Measurements from ENCODE around the gene ATG9A.

The ATG9A gene

DNA sequence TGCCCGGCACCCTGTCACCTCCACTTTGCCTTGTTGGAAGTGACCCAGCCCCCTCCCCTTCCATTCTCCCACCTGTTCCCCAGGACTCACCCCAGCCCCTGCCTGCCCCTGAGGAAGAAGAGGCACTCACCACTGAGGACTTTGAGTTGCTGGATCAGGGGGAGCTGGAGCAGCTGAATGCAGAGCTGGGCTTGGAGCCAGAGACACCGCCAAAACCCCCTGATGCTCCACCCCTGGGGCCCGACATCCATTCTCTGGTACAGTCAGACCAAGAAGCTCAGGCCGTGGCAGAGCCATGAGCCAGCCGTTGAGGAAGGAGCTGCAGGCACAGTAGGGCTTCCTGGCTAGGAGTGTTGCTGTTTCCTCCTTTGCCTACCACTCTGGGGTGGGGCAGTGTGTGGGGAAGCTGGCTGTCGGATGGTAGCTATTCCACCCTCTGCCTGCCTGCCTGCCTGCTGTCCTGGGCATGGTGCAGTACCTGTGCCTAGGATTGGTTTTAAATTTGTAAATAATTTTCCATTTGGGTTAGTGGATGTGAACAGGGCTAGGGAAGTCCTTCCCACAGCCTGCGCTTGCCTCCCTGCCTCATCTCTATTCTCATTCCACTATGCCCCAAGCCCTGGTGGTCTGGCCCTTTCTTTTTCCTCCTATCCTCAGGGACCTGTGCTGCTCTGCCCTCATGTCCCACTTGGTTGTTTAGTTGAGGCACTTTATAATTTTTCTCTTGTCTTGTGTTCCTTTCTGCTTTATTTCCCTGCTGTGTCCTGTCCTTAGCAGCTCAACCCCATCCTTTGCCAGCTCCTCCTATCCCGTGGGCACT is 46.9 kb downstream of the ATG9A start:
- H3K36me3 ChIP-seq (ENCODE audit: control insufficient read depth in 2 of 2, insufficient read depth in 1 of 2, low read length in 2 of 2) = peaks cover 0 to 60% of the 10 kb centered on the region in 2 experiments; a peak in 2 of 3 replicates
- no peaks in the 10 kb centered on the region for H3K9me3 ChIP-seq (ENCODE audit: control insufficient read depth, insufficient read depth, low read depth, low read length)
- H3K27ac ChIP-seq (ENCODE audit: extremely low read depth, low read depth, low read length) = no peak overlapping the region
- POLR2A ChIA-PET = interaction anchor here (4.6 kb wide), 1 partner anchor 24 kb away, joined by 14 read pairs; the partner anchor contains the start of gene ZFAND2B
- CTCF ChIA-PET = interaction anchor here (0.7 to 1.7 kb wide), 4 partner anchors 11 to 378 kb away, joined by 3 to 6 read pairs (median 3); no protein-coding TSS in a partner anchor
- H3K4me3 ChIP-seq (ENCODE audit: low read depth, low read length) = no peak overlapping the region
- peaks cover 2% of the 10 kb centered on the region; the same call in 1 of the 2 replicates for H3K4me1 ChIP-seq (ENCODE audit: control insufficient read depth, insufficient read depth, low read length)
- TF ChIP-seq ZNF214 (tag by site-specific recombination; IDR thresholded peaks at IDR 0.05; ENCODE audit: borderline replicate concordance) = no peak
- TF ChIP-seq ZNF837 (tag by site-specific recombination; IDR thresholded peaks at IDR 0.05) = no peak
- no peak for TF ChIP-seq ZNF221 (tag by site-specific recombination; IDR thresholded peaks at IDR 0.05; ENCODE audit: borderline replicate concordance)

DNA sequence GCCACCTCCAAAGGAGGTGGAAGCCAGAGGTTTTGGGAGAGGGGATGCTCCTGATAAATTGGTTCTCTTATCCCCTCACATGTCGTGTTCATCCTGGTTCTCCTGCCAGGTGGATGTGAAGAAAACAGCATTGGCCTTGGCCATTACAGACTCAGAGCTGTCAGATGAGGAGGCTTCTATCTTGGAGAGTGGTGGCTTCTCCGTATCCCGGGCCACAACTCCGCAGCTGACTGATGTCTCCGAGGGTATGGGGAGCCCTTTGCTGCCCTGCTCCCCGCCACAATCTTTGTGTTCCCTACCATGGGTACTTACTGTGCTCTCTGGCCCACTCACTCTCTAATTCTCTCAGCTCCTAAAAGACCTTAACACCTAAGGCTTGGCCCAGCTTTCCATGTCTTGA is 47.9 kb downstream of the ATG9A start:
- no peaks in the 10 kb centered on the region for H3K9me3 ChIP-seq (ENCODE audit: control insufficient read depth, insufficient read depth, low read depth, low read length)
- peaks cover 2% of the 10 kb centered on the region; the same call in 1 of the 2 replicates for H3K4me1 ChIP-seq (ENCODE audit: control insufficient read depth, insufficient read depth, low read length)
- peaks cover 0 to 60% of the 10 kb centered on the region in 2 experiments; a peak in 2 of 3 replicates for H3K36me3 ChIP-seq (ENCODE audit: control insufficient read depth in 2 of 2, insufficient read depth in 1 of 2, low read length in 2 of 2)
- ChIA-PET POLR2A (interaction anchor here (4.6 kb wide), 1 partner anchor 25 kb away, joined by 14 read pairs; the partner anchor contains the start of gene ZFAND2B), CTCF (interaction anchor here (0.8 kb wide), 2 partner anchors 33 to 284 kb away, joined by 3 read pairs; no protein-coding TSS in a partner anchor)
- TF ChIP-seq, protein P1, sequence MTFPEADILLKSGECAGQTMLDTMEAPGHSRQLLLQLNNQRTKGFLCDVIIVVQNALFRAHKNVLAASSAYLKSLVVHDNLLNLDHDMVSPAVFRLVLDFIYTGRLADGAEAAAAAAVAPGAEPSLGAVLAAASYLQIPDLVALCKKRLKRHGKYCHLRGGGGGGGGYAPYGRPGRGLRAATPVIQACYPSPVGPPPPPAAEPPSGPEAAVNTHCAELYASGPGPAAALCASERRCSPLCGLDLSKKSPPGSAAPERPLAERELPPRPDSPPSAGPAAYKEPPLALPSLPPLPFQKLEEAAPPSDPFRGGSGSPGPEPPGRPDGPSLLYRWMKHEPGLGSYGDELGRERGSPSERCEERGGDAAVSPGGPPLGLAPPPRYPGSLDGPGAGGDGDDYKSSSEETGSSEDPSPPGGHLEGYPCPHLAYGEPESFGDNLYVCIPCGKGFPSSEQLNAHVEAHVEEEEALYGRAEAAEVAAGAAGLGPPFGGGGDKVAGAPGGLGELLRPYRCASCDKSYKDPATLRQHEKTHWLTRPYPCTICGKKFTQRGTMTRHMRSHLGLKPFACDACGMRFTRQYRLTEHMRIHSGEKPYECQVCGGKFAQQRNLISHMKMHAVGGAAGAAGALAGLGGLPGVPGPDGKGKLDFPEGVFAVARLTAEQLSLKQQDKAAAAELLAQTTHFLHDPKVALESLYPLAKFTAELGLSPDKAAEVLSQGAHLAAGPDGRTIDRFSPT (tag by site-specific recombination; IDR thresholded peaks at IDR 0.05) = no peak
- TF ChIP-seq SCRT1 (tag by site-specific recombination; IDR thresholded peaks at IDR 0.05; ENCODE audit: borderline replicate concordance) = no peak
- no peak for TF ChIP-seq ZNF600 (tag by site-specific recombination; IDR thresholded peaks at IDR 0.05)
- no peak for TF ChIP-seq ZNF354C (tag by site-specific recombination; IDR thresholded peaks at IDR 0.05; ENCODE audit: borderline replicate concordance, low read depth)
- TF ChIP-seq ZNF48 (tag by site-specific recombination; IDR thresholded peaks at IDR 0.05) = no peak
- no peak for TF ChIP-seq TCF7L2 (IDR thresholded peaks at IDR 0.05; ENCODE audit: borderline replicate concordance, low read depth, low read length)
- TF ChIP-seq, protein P2, sequence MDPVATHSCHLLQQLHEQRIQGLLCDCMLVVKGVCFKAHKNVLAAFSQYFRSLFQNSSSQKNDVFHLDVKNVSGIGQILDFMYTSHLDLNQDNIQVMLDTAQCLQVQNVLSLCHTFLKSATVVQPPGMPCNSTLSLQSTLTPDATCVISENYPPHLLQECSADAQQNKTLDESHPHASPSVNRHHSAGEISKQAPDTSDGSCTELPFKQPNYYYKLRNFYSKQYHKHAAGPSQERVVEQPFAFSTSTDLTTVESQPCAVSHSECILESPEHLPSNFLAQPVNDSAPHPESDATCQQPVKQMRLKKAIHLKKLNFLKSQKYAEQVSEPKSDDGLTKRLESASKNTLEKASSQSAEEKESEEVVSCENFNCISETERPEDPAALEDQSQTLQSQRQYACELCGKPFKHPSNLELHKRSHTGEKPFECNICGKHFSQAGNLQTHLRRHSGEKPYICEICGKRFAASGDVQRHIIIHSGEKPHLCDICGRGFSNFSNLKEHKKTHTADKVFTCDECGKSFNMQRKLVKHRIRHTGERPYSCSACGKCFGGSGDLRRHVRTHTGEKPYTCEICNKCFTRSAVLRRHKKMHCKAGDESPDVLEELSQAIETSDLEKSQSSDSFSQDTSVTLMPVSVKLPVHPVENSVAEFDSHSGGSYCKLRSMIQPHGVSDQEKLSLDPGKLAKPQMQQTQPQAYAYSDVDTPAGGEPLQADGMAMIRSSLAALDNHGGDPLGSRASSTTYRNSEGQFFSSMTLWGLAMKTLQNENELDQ (tag by site-specific recombination; IDR thresholded peaks at IDR 0.05; ENCODE audit: low read depth) = no peak
- no peak for TF ChIP-seq ZNF548 (tag by site-specific recombination; IDR thresholded peaks at IDR 0.05)
- no peak for TF ChIP-seq ZNF274 (IDR thresholded peaks at IDR 0.05; ENCODE audit: low read length)
- TF ChIP-seq ZNF274 (tag by site-specific recombination; IDR thresholded peaks at IDR 0.05; ENCODE audit: borderline replicate concordance) = no peak
- TF ChIP-seq, protein P3, sequence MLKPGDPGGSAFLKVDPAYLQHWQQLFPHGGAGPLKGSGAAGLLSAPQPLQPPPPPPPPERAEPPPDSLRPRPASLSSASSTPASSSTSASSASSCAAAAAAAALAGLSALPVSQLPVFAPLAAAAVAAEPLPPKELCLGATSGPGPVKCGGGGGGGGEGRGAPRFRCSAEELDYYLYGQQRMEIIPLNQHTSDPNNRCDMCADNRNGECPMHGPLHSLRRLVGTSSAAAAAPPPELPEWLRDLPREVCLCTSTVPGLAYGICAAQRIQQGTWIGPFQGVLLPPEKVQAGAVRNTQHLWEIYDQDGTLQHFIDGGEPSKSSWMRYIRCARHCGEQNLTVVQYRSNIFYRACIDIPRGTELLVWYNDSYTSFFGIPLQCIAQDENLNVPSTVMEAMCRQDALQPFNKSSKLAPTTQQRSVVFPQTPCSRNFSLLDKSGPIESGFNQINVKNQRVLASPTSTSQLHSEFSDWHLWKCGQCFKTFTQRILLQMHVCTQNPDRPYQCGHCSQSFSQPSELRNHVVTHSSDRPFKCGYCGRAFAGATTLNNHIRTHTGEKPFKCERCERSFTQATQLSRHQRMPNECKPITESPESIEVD (tag by site-specific recombination; IDR thresholded peaks at IDR 0.05) = no peak
- TF ChIP-seq ZNF112 (tag by site-specific recombination; IDR thresholded peaks at IDR 0.05) = no peak
- TF ChIP-seq, protein P4, sequence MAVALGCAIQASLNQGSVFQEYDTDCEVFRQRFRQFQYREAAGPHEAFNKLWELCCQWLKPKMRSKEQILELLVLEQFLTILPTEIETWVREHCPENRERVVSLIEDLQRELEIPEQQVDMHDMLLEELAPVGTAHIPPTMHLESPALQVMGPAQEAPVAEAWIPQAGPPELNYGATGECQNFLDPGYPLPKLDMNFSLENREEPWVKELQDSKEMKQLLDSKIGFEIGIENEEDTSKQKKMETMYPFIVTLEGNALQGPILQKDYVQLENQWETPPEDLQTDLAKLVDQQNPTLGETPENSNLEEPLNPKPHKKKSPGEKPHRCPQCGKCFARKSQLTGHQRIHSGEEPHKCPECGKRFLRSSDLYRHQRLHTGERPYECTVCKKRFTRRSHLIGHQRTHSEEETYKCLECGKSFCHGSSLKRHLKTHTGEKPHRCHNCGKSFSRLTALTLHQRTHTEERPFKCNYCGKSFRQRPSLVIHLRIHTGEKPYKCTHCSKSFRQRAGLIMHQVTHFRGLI (tag by site-specific recombination; IDR thresholded peaks at IDR 0.05) = no peak
- TF ChIP-seq HOXD13 (CRISPR knock-in tag; IDR thresholded peaks at IDR 0.05; ENCODE audit: borderline replicate concordance) = no peak
- TF ChIP-seq, protein P5, sequence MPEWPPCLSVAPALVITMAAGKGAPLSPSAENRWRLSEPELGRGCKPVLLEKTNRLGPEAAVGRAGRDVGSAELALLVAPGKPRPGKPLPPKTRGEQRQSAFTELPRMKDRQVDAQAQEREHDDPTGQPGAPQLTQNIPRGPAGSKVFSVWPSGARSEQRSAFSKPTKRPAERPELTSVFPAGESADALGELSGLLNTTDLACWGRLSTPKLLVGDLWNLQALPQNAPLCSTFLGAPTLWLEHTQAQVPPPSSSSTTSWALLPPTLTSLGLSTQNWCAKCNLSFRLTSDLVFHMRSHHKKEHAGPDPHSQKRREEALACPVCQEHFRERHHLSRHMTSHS (tag by site-specific recombination; IDR thresholded peaks at IDR 0.05) = no peak
- no peak for TF ChIP-seq ZNF132 (tag by site-specific recombination; IDR thresholded peaks at IDR 0.05; ENCODE audit: borderline replicate concordance)
- no peak for TF ChIP-seq ZNF707 (tag by site-specific recombination; IDR thresholded peaks at IDR 0.05)
- TF ChIP-seq KLF8 (tag by site-specific recombination; IDR thresholded peaks at IDR 0.05) = no peak
- no peak for TF ChIP-seq REPIN1 (tag by site-specific recombination; IDR thresholded peaks at IDR 0.05; ENCODE audit: low read depth)
- H3K4me3 ChIP-seq (ENCODE audit: low read depth, low read length) = no peak overlapping the region
- H3K27ac ChIP-seq (ENCODE audit: extremely low read depth, low read depth, low read length) = no peak overlapping the region

All from HEK293 (cell line).